B cell (primary cell): ENCODE measurements around the gene KLHL36.

ENCODE experiments used
- CTCF ChIP-seq: fragments of 200-600 bp; IDR thresholded peaks from one replicate; pipeline ENCODE4 v1.8.0; 2022; ENCODE audit warnings: antibody characterized with exemption, mild to moderate bottlenecking
- EZH2 ChIP-seq: IDR thresholded peaks from 2 replicates; pipeline ENCODE4 v1.6.1; 2012; ENCODE audit warnings: borderline replicate concordance, low read depth, mild to moderate bottlenecking, moderate library complexity, low read length; ENCODE audit not compliant: insufficient read depth, poor library complexity, severe bottlenecking

- TF ChIP-seq CTCF (no peak), EZH2 (no peak)
These were observed 18.3 kb upstream of the KLHL36 start for GRCh38 chr16:84630009-84630408.
